ENCODE results near the gene XKR8. TPM values are rescaled to one million over a fixed set of nuclear protein-coding genes. Genes with fewer than 3 reads are reported as not detected.

The XKR8 gene
- total and polyA plus RNA-seq, 7 donors = 4.2 to 13.8 (median 5.4) TPM

- H3K27ac ChIP-seq = peak overlapping the region in 1 of 4 donors; percentile 28
- intact Hi-C loops (cut with DNase I) = no loop called here
- DNase-seq = no peak
- no peak overlapping the region for H3K4me3 ChIP-seq
- no peaks in the 10 kb centered on the region for H3K9me3 ChIP-seq
- H3K36me3 ChIP-seq = peaks cover 0 to 30% (median 0%) of the 10 kb centered on the region in 4 donors
- WGBS, 2 donors = 84 to 95% methylated on average over 1 of the region's 1 CpG
- no peak for TF ChIP-seq POLR2AphosphoS5 (IDR thresholded peaks at IDR 0.05)
- no peak for TF ChIP-seq EP300 (IDR thresholded peaks at IDR 0.05)
- TF ChIP-seq CTCF (IDR thresholded peaks at IDR 0.05) = no peak
- TF ChIP-seq POLR2A (IDR thresholded peaks at IDR 0.05) = no peak
- H3K27me3 ChIP-seq = no peaks in the 10 kb centered on the region
- H3K4me1 ChIP-seq = peaks cover 0 to 2% (median 0%) of the 10 kb centered on the region in 4 donors
These were observed 20.6 kb downstream of the XKR8 start for GRCh38 chr1:27980216-27980845.

- H3K27ac ChIP-seq = peak overlapping the region in 1 of 4 donors; percentile 28
- DNase-seq = no peak
- H3K36me3 ChIP-seq = peaks cover 0 to 24% (median 0%) of the 10 kb centered on the region in 4 donors
- no peak overlapping the region for H3K4me3 ChIP-seq
- TF ChIP-seq CTCF (IDR thresholded peaks at IDR 0.05) = no peak
- TF ChIP-seq POLR2AphosphoS5 (IDR thresholded peaks at IDR 0.05) = no peak
- TF ChIP-seq POLR2A (IDR thresholded peaks at IDR 0.05) = no peak
- TF ChIP-seq EP300 (IDR thresholded peaks at IDR 0.05) = no peak
- H3K27me3 ChIP-seq = no peaks in the 10 kb centered on the region
- 93 to 97% methylated on average over 3 of the region's 3 CpGs for WGBS, 2 donors
- peaks cover 0 to 2% (median 0%) of the 10 kb centered on the region in 4 donors for H3K4me1 ChIP-seq
- intact Hi-C loops (cut with DNase I) = no loop called here
- H3K9me3 ChIP-seq = no peaks in the 10 kb centered on the region
These were observed 21.4 kb downstream of the XKR8 start for GRCh38 chr1:27981145-27981544.

GRCh38 chr1:27990920-27991537, 31.3 kb downstream of the XKR8 start:
- WGBS, 2 donors = 93 to 97% methylated on average over 3 of the region's 3 CpGs
- DNase-seq = no peak
- H3K27me3 ChIP-seq = no peaks in the 10 kb centered on the region
- H3K4me1 ChIP-seq = no peaks in the 10 kb centered on the region
- no peak overlapping the region for H3K27ac ChIP-seq
- intact Hi-C loops (cut with DNase I) = no loop called here
- TF ChIP-seq EP300 (IDR thresholded peaks at IDR 0.05) = no peak
- no peak for TF ChIP-seq POLR2AphosphoS5 (IDR thresholded peaks at IDR 0.05)
- no peak for TF ChIP-seq POLR2A (IDR thresholded peaks at IDR 0.05)
- TF ChIP-seq CTCF (IDR thresholded peaks at IDR 0.05) = no peak
- peaks cover 5 to 91% (median 36%) of the 10 kb centered on the region in 4 donors for H3K36me3 ChIP-seq
- H3K9me3 ChIP-seq = no peaks in the 10 kb centered on the region
- no peak overlapping the region for H3K4me3 ChIP-seq

- no peaks in the 10 kb centered on the region for H3K4me1 ChIP-seq
- intact Hi-C loops (cut with DNase I) = no loop called here
- peaks cover 11 to 100% (median 40%) of the 10 kb centered on the region in 4 donors for H3K36me3 ChIP-seq
- TF ChIP-seq EP300 (IDR thresholded peaks at IDR 0.05) (no peak), POLR2AphosphoS5 (IDR thresholded peaks at IDR 0.05) (no peak), CTCF (IDR thresholded peaks at IDR 0.05) (no peak), POLR2A (IDR thresholded peaks at IDR 0.05) (no peak)
- no peak for DNase-seq
- H3K27me3 ChIP-seq = no peaks in the 10 kb centered on the region
- no peak overlapping the region for H3K27ac ChIP-seq
- WGBS, 2 donors = 60 to 82% methylated on average over 6 of the region's 6 CpGs
- H3K4me3 ChIP-seq = no peak overlapping the region
- H3K9me3 ChIP-seq = no peaks in the 10 kb centered on the region
These were observed 32.5 kb downstream of the XKR8 start for GRCh38 chr1:27992276-27992675.

Data from sigmoid colon (tissue), 7 donors.